AG08395 (cell line): ENCODE data around the gene BST1.

ENCODE experiments used
- DNase-seq: peaks from one replicate; pipeline ENCODE4 v3.0.0; 2012; ENCODE audit warnings: mixed read lengths, low spot score

The BST1 gene

GRCh38 chr4:15779306-15779705 is 76.4 kb downstream of the BST1 start:
- DNase-seq = peak; percentile 51

- DNase-seq = no peak
Observed at GRCh38 chr4:15779809-15780208, 76.9 kb downstream of the BST1 start.

- no peak for DNase-seq
Observed at GRCh38 chr4:15781427-15782095, 78.7 kb downstream of the BST1 start.
